ENCODE measurements around the gene FAF1.

GRCh38 chr1:50796272-50796671 is 163.8 kb downstream of the FAF1 start:
- TF ChIP-seq CTCF (IDR thresholded peaks at IDR 0.05; ENCODE audit: insufficient read depth, low read length, poor library complexity, severe bottlenecking) (no peak), EZH2phosphoT487 (conservative IDR thresholded peaks at IDR 0.05; ENCODE audit: low read length) (no peak)
